Activated effector memory CD4-positive, alpha-beta T cell treated with Interleukin-2 at 50 U/mL for 16 hours (primary cell): ENCODE data around the gene UBXN7.
"Not testable (repeated sequence)": the region's sequence is repeated elsewhere in the genome, so short reads cannot be mapped to it uniquely, and the experiment has no call there.

ENCODE experiments used
- DNase-seq: peaks from one replicate; pipeline ENCODE4 v3.0.0-alpha.2; 2020

The UBXN7 gene, protein sequence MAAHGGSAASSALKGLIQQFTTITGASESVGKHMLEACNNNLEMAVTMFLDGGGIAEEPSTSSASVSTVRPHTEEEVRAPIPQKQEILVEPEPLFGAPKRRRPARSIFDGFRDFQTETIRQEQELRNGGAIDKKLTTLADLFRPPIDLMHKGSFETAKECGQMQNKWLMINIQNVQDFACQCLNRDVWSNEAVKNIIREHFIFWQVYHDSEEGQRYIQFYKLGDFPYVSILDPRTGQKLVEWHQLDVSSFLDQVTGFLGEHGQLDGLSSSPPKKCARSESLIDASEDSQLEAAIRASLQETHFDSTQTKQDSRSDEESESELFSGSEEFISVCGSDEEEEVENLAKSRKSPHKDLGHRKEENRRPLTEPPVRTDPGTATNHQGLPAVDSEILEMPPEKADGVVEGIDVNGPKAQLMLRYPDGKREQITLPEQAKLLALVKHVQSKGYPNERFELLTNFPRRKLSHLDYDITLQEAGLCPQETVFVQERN

DNA sequence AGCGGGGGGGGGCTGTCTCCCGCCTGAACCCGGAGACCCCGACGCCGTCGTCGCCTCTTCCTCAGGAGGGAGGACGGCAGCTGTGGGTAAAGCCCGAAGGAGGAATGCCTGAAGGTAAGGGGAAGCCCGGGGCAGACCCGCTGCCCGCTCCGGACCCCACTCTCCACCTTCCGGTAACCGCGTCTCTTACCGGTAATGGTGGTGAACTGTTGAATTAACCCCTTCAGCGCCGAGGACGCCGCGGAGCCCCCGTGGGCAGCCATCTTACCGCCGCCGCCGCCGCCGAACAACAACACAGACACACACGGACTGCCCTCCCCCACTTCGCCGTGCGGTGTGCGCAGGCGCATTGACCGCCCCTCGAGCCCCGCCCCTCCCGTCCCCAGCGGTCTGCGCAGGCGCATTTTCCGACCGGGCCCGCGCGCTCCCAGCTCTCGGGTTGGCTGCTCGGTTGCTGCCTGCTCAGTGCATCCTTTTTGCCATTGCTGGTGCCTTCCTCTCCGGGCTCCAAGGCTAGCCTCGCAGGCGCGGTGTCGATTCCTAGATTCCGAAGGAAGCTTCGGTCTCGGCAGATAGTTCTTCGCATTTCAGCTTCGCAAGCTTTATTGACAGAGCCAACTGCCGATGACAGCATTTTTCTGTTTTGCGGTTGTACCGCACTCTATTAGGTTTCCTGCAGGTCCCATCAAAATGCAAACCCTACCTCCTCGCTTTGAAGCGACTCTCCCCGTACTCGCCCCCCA lies at the start of gene UBXN7:
TSS of gene UBXN7 (minus strand) at position 291 of the 743 bp plus-strand sequence. CDS start at position 263, 28 bp downstream.
- peak; percentile 95 for DNase-seq

GRCh38 chr3:196477678-196478077 lies 45.5 kb upstream of the UBXN7 start:
- DNase-seq: no peak

DNA sequence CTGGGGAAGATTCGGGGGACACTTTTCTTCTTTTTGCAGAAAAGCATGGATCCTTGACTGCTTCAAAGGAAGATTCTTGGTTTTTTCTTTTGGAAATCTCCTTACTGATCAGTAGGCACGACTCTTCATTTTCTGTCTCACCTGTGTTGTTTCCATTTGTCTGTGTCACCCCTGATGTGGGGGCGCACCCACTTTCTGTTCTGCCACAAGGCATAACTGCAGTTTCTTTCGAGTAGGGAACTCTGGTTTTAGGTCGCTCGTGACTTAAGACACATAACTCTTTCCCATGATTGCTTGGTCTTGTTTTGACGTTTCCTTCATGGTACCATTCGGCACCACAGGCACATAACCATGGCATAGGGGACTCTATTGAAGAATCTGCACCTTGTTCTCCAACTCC lies 40.1 kb upstream of the UBXN7 start:
- no peak for DNase-seq

DNA sequence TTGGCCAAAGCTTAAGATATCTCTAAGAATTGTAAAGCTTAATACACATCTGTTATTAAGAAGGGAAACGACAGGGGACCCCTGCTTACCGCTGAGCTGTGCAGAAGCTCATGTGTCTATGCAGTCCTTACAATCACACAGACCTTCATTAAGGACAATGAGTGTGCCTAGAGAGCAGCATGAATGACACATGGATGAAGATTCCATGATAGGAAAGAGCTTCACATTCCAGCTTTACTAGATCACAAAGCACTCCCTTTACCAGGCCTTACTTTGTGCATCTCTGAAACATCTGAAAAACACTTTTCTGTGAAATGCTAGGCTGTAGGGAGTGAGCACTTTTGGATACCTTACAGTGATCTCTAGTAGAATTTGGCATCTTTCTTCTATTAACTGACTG lies 39.3 kb upstream of the UBXN7 start:
- DNase-seq: no peak

- DNase-seq: not testable (repeated sequence)
Observed at GRCh38 chr3:196470182-196470581, 38.0 kb upstream of the UBXN7 start.

DNA sequence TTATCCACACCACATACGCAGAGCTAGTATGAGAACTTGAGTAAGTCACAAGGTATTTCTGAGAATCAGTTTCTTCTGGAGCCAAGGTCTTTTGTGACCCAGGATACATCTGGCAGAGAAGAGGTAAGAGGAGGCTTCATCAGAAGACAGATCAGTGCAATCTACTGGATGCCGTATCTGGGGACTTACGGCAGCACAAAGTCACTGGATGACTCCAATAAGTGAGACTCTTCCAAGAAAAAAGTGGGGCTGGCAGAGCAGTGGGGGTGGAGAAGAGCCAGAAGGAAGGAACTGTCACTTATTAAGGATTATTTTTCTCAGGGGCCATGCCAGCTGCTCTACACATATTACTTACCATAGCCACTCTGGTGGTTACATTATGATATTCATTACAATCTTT lies 31.6 kb upstream of the UBXN7 start:
- DNase-seq: no peak

DNA sequence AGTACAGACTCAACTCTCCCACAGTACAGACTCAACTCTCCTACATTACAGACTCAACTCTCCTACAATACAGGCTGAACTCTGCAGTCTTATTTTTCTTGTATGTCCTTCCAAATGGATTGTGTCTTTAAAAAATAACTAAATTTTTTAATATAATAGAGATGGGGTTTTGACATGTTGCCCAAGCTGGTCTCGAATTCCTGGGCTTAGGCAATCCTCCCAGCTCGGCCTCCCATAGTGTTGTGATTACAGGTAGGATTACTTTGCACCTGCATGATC lies 31.2 kb upstream of the UBXN7 start:
- DNase-seq: no peak

DNA sequence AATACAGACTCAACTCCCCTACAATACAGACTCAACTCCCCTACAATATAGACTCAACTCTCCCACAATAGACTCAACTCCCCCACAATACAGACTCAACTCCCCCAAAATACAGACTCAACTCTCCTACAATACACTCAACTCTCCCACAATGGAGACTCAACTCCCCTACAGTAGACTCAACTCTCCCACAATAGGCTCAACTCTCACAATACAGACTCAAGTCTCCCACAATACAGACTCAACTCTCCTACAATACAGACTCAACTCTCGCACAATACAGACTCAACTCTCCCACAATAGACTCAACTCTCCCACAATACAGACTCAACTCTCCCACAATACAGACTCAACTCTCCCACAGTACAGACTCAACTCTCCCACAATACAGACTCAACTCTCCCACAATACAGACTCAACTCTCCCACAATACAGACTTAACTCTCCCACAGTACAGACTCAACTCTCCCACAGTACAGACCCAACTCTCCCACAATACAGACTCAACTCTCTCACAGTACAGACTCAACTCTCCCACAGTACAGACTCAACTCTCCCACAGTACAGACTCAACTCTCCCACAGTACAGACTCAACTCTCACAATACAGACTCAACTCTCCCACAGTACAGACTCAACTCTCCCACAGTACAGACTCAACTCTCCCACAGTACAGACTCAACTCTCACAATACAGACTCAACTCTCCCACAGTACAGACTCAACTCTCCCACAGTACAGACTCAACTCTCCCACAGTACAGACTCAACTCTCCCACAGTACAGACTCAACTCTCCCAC lies 30.7 kb upstream of the UBXN7 start:
- not testable (repeated sequence) for DNase-seq

GRCh38 chr3:196458063-196458462 lies 25.8 kb upstream of the UBXN7 start:
- no peak for DNase-seq

GRCh38 chr3:196457470-196457869 lies 25.2 kb upstream of the UBXN7 start:
- not testable (repeated sequence) for DNase-seq

DNA sequence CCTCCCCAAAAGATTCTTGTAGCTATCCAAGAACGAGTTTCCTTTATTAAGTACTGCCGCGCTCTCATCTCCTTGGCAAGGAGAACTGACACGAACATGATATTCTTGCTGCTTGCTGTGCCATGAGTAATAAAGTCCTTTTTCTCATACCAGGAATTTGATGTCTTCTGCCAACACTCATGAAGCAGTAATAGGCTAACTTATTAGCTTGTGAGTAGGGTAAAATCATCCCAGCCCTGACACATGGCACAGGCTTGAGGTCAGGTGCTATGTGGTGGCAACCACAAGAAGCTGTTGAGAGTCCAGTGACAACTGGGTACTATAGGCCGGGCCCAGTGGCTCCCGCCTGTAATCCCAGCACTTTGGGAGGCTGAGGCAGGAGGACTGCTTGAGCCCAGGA lies 22.7 kb upstream of the UBXN7 start:
- no peak for DNase-seq

- DNase-seq: not testable (repeated sequence)
Observed at GRCh38 chr3:196445391-196445790, 13.2 kb upstream of the UBXN7 start.

- DNase-seq: no peak
Observed at GRCh38 chr3:196444500-196444894, 12.3 kb upstream of the UBXN7 start.

GRCh38 chr3:196440696-196441095 lies 8.5 kb upstream of the UBXN7 start:
- DNase-seq: no peak

DNA sequence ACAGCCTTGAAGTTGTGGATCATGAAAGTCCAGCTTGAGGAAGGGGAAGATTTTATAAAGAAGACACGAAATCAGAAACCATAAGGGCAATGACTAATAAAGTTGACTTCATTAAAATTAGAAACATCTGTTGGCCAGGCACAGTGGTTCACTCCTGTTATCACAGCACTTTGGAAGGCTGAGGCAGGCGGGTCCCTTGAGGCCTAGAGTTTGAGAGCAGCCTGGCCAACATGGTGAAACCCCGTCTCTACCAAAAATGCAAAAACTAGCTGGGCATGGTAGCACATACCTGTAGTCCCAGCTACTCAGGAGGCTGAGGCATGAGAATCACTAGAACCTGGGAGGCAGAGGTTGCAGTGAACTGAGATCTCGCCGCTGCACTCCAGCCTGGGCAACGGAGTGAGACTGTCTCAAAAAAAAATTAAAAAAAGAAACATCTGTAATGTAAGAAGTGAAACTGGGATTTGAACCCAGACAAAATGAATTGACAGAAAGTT lies 7.9 kb upstream of the UBXN7 start:
- no peak for DNase-seq

DNA sequence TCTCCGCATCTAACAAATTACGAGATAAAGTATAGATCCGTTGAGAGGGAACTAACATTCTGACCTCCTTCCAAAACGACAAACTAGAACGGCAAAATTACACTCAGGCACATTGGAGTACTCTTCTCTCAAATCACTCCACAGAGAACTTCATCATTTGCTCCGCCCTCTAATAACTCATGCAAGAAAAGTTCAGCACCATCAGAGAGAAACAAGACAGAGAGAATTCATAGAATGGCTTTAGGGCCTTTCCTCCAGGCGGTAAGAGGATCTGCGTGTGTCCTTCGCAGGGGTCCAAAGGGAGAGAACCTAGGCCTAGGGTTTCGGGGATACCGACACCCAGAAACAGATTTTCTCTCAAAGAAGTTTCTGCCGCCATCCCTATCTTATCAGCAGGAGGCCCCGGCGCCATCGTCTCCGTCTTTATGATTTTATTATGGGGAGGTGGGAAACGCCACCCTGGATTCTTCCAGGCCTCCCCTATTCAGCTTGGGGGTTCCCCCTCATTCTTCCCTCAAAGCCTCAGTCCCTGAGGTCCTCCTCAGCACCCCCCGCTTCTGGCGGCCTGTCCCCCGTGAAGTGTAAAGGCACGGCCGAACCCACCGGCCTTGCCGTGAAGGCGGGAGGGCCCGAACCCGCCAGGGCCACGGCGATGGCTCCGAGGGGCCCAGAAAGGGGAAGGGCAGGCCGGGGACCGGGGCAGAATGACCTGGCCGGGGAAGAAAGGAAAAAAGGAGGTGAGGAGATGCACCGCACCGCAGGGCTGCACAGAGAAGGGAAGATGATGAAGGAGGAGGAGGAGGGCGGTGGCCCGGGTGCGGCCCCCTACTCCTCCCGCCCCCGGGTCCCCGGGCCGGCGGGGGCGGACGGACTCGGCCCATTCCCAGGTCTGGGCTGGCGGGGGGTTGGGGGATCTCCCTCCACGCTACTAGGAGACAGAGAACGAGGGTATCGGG lies 768 bp downstream of the UBXN7 start:
- DNase-seq: peak; percentile 12

GRCh38 chr3:196428041-196428440 lies 4.2 kb downstream of the UBXN7 start:
- DNase-seq: no peak

DNA sequence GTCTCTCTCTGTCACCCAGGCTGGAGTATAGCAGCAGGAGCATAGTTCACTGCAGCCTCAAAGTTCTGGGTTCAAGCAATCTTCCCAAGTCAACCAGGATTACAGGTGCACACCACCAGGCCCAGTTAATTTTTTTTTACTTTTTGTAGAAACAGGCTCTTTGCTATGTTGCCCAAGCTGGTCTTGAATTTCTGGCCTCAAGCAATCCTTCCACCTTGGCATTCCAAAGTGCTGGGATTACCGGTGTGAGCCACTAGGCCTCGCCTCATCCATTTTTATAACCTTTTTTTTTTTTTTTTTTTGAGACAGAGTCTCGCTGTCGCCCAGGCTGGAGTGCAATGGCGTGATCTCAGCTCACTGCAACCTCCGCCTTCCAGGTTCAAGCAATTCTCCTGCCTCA lies 7.8 kb downstream of the UBXN7 start:
- not testable (repeated sequence) for DNase-seq

- no peak for DNase-seq
Observed at GRCh38 chr3:196423044-196423781, 9.0 kb downstream of the UBXN7 start.

GRCh38 chr3:196421668-196422067 lies 10.6 kb downstream of the UBXN7 start:
- not testable (repeated sequence) for DNase-seq

DNA sequence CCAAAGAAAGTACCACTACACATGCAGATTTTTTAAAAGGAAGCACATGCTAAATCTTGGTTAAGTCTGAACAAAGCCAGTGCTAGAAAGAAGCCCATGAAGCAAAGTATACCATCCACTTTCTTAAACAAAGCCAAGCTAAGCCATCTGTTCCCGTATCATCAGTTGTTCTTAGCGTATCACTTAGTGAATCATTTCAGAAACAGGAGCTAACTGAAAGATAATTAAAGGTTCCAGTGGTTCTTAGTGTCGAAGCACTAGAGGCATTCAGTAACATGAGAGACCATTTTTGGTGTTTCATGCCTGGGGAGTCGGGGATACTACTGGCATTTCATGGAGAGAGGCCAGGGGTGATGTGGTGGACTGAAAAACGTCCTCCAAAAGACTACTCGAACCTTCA lies 12.8 kb downstream of the UBXN7 start:
- no peak for DNase-seq
